HG03066 (cell line): ENCODE data around the gene MUC12.
"Not testable (repeated sequence)": the region's sequence is repeated elsewhere in the genome, so short reads cannot be mapped to it uniquely, and the experiment has no call there.

ENCODE experiments used
- ATAC-seq: cut with Tn5 transposase; IDR thresholded peaks from one replicate; pipeline ENCODE4 v1.9.1; 2021; ENCODE audit warnings: low read depth; ENCODE audit not compliant: unreplicated experiment

MUC12 gene

DNA sequence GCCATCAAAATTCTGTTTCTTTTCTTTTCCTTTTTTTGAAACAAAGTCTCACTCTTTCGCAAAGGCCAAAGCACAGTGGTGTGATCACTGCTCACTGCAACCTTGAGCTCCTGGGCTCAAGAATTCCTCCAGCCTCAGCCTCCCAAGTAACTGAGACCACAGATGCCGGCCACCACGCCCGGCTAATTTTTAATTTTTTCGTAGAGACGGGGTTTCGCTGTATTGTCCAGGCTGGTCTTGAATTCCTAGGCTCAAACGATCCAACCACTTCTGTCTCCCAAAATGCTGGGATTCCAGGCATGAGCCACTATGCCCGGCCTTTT lies 90.2 kb downstream of the MUC12 start:
- ATAC-seq, result no peak

DNA sequence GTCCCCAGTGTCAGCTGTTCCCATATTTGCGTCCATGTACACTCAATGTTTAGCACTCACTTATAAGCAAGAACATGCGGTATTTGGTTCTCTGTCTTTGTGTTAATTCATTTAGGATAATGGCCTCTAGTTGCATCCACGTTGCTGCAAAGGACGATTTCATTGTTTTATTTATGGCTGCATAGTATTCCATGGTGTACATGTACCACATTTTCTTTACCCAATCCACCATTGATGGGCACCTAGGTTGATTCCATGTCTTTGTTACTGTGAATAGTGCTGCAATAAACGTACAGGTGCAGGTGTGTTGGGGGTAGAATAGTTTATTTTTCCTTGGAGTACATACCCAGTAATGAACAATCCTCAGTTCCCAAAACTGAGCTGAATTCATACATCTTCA lies 91.6 kb downstream of the MUC12 start:
- ATAC-seq, result no peak

DNA sequence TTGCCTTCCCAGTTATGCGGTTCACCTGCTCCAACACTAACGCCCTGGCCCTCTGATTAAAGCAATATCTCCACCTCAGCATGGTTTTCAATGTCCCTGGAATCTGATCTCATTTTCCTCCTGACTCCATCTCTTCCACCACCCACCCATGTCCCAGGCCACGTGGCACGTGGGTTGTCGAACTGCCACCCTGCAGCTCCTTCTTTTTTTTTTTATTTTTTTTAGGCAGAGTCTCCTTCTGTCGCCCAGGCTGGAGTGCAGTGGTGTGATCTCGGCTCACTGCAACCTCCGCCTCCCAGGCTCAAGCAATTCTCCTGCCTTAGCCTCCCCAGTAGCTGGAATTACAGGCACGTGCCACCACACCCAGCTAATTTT lies 94.8 kb downstream of the MUC12 start:
- not testable (repeated sequence) for ATAC-seq

DNA sequence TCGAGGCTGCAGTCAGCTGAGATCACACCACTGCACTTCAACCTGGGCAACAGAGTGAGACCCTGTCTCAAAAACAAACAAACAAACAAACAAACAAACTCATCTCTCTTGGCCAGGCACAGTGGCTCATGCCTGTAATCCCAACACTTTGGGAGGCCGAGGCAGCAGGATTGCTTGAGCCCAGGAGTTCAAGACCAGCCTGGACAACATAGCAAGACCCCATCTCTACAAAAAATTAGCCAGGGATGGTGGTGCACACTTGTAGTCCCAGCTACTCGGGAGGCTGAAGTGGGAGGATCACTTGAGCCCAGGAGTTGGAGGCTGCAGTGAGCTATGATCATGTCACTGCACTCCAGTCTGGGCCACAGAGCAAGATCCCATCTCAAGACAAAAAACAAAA lies 95.8 kb downstream of the MUC12 start:
- not testable (repeated sequence) for ATAC-seq

DNA sequence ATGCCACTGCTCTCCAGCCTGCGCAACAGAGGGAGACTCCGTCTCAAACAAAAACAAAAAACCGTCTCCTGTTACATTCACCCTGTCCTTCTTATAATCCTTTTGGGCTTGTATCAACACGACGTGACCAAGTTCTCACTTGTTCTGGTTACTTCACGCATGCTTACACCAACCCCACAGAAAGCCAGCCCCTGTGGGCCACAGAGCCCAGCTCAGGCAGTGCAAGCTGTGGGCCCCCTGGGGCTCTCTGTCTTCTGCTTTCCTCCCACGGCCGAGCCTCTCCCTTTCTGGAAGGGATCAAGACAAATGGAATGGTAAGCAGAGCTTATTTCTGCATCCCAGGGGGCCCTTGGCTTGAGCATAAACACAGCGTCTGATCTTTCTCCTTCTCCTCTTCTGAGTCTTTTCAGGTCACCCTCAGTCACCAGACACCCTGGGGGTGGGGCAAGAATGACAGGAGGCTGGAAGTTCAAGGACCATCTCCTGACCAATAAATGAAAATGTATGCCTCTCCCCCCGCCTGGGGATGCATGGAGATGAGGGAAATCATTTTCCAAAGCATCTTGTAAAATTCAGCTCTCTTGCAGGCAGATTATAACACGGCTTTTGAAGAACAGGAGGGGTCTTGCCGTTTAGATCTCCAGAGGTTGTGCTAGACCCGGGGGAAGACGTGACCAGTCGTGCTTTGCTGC lies 96.9 kb downstream of the MUC12 start:
- no peak for ATAC-seq

DNA sequence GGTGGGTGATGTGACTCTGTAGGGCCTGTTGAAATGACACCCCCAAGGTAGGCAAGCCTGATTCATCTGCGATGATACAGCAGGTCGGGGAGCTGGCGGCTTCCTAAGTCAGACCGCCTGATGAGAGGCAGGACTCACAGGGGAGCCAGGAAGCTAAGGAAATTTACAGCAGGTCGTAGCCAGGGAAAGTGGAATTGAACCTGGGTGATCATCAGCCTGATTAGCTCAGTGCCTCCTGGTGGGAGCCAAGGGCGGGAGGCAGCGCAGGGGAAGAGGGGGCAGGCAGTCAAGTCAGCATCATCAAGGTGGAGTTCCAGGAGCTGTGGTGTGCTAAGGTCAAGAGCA lies 97.4 kb downstream of the MUC12 start:
- ATAC-seq, result no peak

DNA sequence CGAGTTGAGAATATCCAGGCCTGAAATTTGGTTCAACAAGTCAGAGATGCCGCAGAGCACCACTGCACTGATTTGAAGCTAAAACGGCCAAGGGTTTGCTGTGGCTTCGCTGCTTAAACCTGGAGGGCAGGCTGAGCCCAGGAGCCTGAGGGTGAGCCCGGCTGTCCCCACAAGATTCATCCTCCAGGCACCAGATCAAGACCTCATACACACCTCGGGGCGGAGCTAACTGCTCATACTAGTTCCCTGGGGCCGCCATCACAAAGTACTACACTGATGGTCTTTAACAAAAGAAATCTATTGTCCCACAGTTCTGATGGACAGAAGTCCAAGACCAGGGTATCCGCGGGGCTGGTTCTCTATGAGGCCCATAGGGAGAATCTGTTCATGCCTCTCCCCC lies 99.0 kb downstream of the MUC12 start:
- no peak for ATAC-seq
